ENCODE measurements around the gene SYNPR. TPM values are rescaled to one million over a fixed set of nuclear protein-coding genes. Genes with fewer than 3 reads are reported as not detected.

The SYNPR gene
- total RNA-seq, 4 donors from 2014 or later = not detected

- no peak overlapping the region for H3K4me3 ChIP-seq (ENCODE audit: low read depth, poor library complexity, severe bottlenecking)
- intact Hi-C loops (cut with DNase I; ENCODE audit: low total_unique reads) = no loop called here
Measured at GRCh38 chr3:63595221-63595620, 317.1 kb downstream of the SYNPR start.

GRCh38 chr3:63597019-63597418 is 318.9 kb downstream of the SYNPR start:
- H3K4me3 ChIP-seq (ENCODE audit: low read depth, poor library complexity, severe bottlenecking) = no peak overlapping the region
- no peak for DNase-seq (ENCODE audit: low spot score in 2 of 2)
- intact Hi-C loops (cut with DNase I; ENCODE audit: low total_unique reads) = no loop called here
- 68 to 92% methylated on average over 2 of the region's 2 CpGs for WGBS, 2 donors
- no peak for TF ChIP-seq CTCF (IDR thresholded peaks at IDR 0.05)
- TF ChIP-seq POLR2A (IDR thresholded peaks at IDR 0.05) = no peak

More at GRCh38 chr3:63595221-63595620, 317.1 kb downstream of the SYNPR start:
- TF ChIP-seq POLR2A (IDR thresholded peaks at IDR 0.05) = no peak
- no peak for TF ChIP-seq CTCF (IDR thresholded peaks at IDR 0.05)
- no peak for DNase-seq (ENCODE audit: low spot score in 2 of 2)

GRCh38 chr3:63607716-63608115 is 329.6 kb downstream of the SYNPR start:
- 36 to 45% methylated on average over 3 of the region's 3 CpGs for WGBS, 2 donors

GRCh38 chr3:63609408-63609807 is 331.3 kb downstream of the SYNPR start:
- intact Hi-C loops (cut with DNase I; ENCODE audit: low total_unique reads) = no loop called here
- WGBS, 2 donors = 88 to 95% methylated on average over 7 of the region's 7 CpGs
- no peak overlapping the region for H3K4me3 ChIP-seq (ENCODE audit: low read depth, poor library complexity, severe bottlenecking)
- DNase-seq (ENCODE audit: low spot score in 2 of 2) = no peak
- TF ChIP-seq CTCF (IDR thresholded peaks at IDR 0.05) (no peak), POLR2A (IDR thresholded peaks at IDR 0.05) (no peak)

More at GRCh38 chr3:63607716-63608115, 329.6 kb downstream of the SYNPR start:
- no peak overlapping the region for H3K4me3 ChIP-seq (ENCODE audit: low read depth, poor library complexity, severe bottlenecking)
- TF ChIP-seq CTCF (IDR thresholded peaks at IDR 0.05) (no peak), POLR2A (IDR thresholded peaks at IDR 0.05) (no peak)
- no peak for DNase-seq (ENCODE audit: low spot score in 2 of 2)
- intact Hi-C loops (cut with DNase I; ENCODE audit: low total_unique reads) = no loop called here

- WGBS, 2 donors = 89 to 93% methylated on average over 4 of the region's 4 CpGs
- intact Hi-C loops (cut with DNase I; ENCODE audit: low total_unique reads) = no loop called here
- DNase-seq (ENCODE audit: low spot score in 2 of 2) = no peak
- no peak for TF ChIP-seq CTCF (IDR thresholded peaks at IDR 0.05)
- no peak for TF ChIP-seq POLR2A (IDR thresholded peaks at IDR 0.05)
- H3K4me3 ChIP-seq (ENCODE audit: low read depth, poor library complexity, severe bottlenecking) = no peak overlapping the region
Measured at GRCh38 chr3:63609834-63610233, 331.7 kb downstream of the SYNPR start.

GRCh38 chr3:63611382-63611781 is 333.3 kb downstream of the SYNPR start:
- DNase-seq (ENCODE audit: low spot score in 2 of 2) = no peak
- TF ChIP-seq POLR2A (IDR thresholded peaks at IDR 0.05) (no peak), CTCF (IDR thresholded peaks at IDR 0.05) (no peak)
- WGBS, 2 donors = 92 to 93% methylated on average over 1 of the region's 1 CpG
- intact Hi-C loops (cut with DNase I; ENCODE audit: low total_unique reads) = no loop called here
- H3K4me3 ChIP-seq (ENCODE audit: low read depth, poor library complexity, severe bottlenecking) = no peak overlapping the region

All from lower leg skin (tissue), 4 donors.